H1 (cell line): Measurements from ENCODE around the gene SHROOM4.

Experiments used
- SIN3A ChIP-seq, 2 experiments: IDR thresholded peaks in 1 of 2; conservative IDR thresholded peaks in 1 of 2; 2 replicates each; pipeline ENCODE4 v1.6.1; 2011 to 2012; ENCODE audit warnings: low read length in 2 of 2, improper control_type of control experiment in 1 of 2, low read depth in 1 of 2, mild to moderate bottlenecking in 1 of 2
- SP2 ChIP-seq: IDR thresholded peaks from 2 replicates; pipeline ENCODE4 v1.6.1; 2012; ENCODE audit warnings: mild to moderate bottlenecking, low read length, inconsistent platforms
- TAF1 ChIP-seq: IDR thresholded peaks from 2 replicates; pipeline ENCODE4 v1.6.1; 2011; ENCODE audit warnings: mild to moderate bottlenecking, low read depth, low read length
- TF ChIP-seq, protein P1 (sequence below), 3 experiments: IDR thresholded peaks; 1 replicate in 2 of 3; 2 replicates in 1 of 3; pipeline versions ENCODE4 v1.5.1 to v1.6.1; 2011; ENCODE audit warnings: low read length in 3 of 3, mild to moderate bottlenecking in 3 of 3, inconsistent platforms in 2 of 3, low read depth in 1 of 3, moderate library complexity in 1 of 3; ENCODE audit not compliant: insufficient read depth in 1 of 3; ENCODE audit errors: control extremely low read depth in 1 of 3
- TF ChIP-seq, protein P2 (sequence below): IDR thresholded peaks from 2 replicates; pipeline ENCODE4 v1.6.1; 2012; ENCODE audit warnings: inconsistent platforms

DNA sequence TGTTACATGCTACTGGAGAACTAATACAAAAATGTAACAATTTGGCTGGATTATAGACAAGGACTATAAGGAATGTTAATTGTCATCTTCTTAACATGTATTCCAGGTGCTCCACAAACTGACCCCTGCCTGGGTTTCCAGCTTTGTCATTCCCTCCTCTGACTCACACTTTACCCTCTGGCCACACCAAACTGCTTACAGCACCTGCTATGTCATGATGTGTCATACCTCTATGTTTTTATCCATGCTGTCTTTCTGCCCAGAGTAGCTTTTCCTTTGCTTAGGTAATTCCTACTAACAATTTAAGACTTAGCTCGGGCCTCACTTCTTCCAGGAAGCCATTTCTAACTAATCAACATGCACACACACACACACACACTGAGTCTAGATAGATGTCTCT lies 14.0 kb upstream of the SHROOM4 start:
- TF ChIP-seq SIN3A (conservative IDR thresholded peaks at IDR 0.05 in 1 of 2, IDR thresholded peaks at IDR 0.05 in 1 of 2; ENCODE audit: low read depth in 1 of 2, low read length in 2 of 2): no peak
- TF ChIP-seq, protein P1, sequence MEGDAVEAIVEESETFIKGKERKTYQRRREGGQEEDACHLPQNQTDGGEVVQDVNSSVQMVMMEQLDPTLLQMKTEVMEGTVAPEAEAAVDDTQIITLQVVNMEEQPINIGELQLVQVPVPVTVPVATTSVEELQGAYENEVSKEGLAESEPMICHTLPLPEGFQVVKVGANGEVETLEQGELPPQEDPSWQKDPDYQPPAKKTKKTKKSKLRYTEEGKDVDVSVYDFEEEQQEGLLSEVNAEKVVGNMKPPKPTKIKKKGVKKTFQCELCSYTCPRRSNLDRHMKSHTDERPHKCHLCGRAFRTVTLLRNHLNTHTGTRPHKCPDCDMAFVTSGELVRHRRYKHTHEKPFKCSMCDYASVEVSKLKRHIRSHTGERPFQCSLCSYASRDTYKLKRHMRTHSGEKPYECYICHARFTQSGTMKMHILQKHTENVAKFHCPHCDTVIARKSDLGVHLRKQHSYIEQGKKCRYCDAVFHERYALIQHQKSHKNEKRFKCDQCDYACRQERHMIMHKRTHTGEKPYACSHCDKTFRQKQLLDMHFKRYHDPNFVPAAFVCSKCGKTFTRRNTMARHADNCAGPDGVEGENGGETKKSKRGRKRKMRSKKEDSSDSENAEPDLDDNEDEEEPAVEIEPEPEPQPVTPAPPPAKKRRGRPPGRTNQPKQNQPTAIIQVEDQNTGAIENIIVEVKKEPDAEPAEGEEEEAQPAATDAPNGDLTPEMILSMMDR (IDR thresholded peaks at IDR 0.05; ENCODE audit: control extremely low read depth in 1 of 3, insufficient read depth in 1 of 3, low read depth in 1 of 3, low read length in 3 of 3): no peak
- no peak for TF ChIP-seq TAF1
- no peak for TF ChIP-seq SP2
- TF ChIP-seq, protein P2, sequence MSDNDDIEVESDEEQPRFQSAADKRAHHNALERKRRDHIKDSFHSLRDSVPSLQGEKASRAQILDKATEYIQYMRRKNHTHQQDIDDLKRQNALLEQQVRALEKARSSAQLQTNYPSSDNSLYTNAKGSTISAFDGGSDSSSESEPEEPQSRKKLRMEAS: no peak
